IMR-90 (cell line): ENCODE measurements around the gene ZKSCAN5. TPM values are rescaled to one million over a fixed set of nuclear protein-coding genes. Genes with fewer than 3 reads are reported as not detected.

Source experiments
- ATAC-seq: fragments of 200-7000 bp; cut with Tn5 transposase; 2 replicates; pipeline ENCODE4 v1.9.1; 2020; ENCODE audit warnings: low read depth, mild to moderate bottlenecking, moderate library complexity
- BruUV-seq: library from RNA; stranded (reverse); fragments of 400-500 nt; replicated peaks from 2 replicates; lab custom pipeline; 2021; lab: Mats Ljungman, UMichigan
- CTCF ChIA-PET: fragments of 300-600 bp; formaldehyde crosslinking; extraction: SDS; loops from one replicate; lab custom pipeline; 2021; ENCODE audit warnings: antibody characterized with exemption; lab: Yijun Ruan, JAX
- POLR2A ChIA-PET: fragments of 300-600 bp; sonication (Branson Sonifier 250); formaldehyde crosslinking; loops from one replicate; lab custom pipeline; 2022; ENCODE audit warnings: antibody characterized with exemption; ENCODE audit not compliant: unreplicated experiment; lab: Charles Lee
- DNase-seq: peaks from one replicate; pipeline ENCODE4 v3.0.0; 2013
- H2AFZ ChIP-seq: replicated peaks from 2 replicates; pipeline ENCODE3; 2013; ENCODE audit warnings: low read length, mild to moderate bottlenecking; ENCODE audit not compliant: poor library complexity
- H2AK5ac ChIP-seq: 2 replicates; pipeline ENCODE4 v1.6.1; 2013; ENCODE audit warnings: low read depth, low read length, inconsistent platforms
- H2AK9ac ChIP-seq: replicated peaks from 2 replicates; pipeline ENCODE3; 2013; ENCODE audit warnings: mild to moderate bottlenecking, low read depth, low read length, moderate library complexity; ENCODE audit not compliant: poor library complexity
- H2BK120ac ChIP-seq: 2 replicates; pipeline ENCODE4 v1.6.1; 2013; ENCODE audit warnings: low read depth, low read length, inconsistent platforms
- H2BK15ac ChIP-seq: 3 replicates; pipeline ENCODE4 v1.6.1; 2013; ENCODE audit warnings: low read depth, low read length, inconsistent platforms
- H2BK20ac ChIP-seq: 2 replicates; pipeline ENCODE4 v1.6.1; 2013; ENCODE audit warnings: low read depth, mild to moderate bottlenecking, inconsistent platforms, low read length, moderate library complexity
- H2BK5ac ChIP-seq: 2 replicates; pipeline ENCODE4 v1.6.1; 2013; ENCODE audit warnings: mild to moderate bottlenecking, low read depth, low read length, inconsistent platforms; ENCODE audit not compliant: poor library complexity, severe bottlenecking
- H3K14ac ChIP-seq: replicated peaks from 2 replicates; pipeline ENCODE4 v1.6.1; 2013; ENCODE audit warnings: low read depth, low read length, inconsistent platforms
- H3K18ac ChIP-seq: 2 replicates; pipeline ENCODE4 v1.6.1; 2013; ENCODE audit warnings: low read depth, low read length, control low read depth
- H3K23ac ChIP-seq: 2 replicates; pipeline ENCODE4 v1.6.1; 2013; ENCODE audit warnings: low read depth, low read length, inconsistent platforms
- H3K27ac ChIP-seq: 2 replicates; pipeline ENCODE4 v1.5.1; 2013; ENCODE audit warnings: mild to moderate bottlenecking, control low read depth, low read length; ENCODE audit not compliant: insufficient read depth
- H3K27me3 ChIP-seq: 2 replicates; pipeline ENCODE4 v1.6.1; 2013; ENCODE audit warnings: low read length; ENCODE audit not compliant: control insufficient read depth, insufficient read depth
- H3K36me3 ChIP-seq: 2 replicates; pipeline ENCODE4 v1.6.1; 2013; ENCODE audit warnings: low read length, mixed read lengths; ENCODE audit not compliant: control insufficient read depth, insufficient read depth
- H3K4ac ChIP-seq: 2 replicates; pipeline ENCODE4 v1.6.1; 2013; ENCODE audit warnings: low read depth, low read length, inconsistent platforms
- H3K4me1 ChIP-seq: 2 replicates; pipeline ENCODE4 v1.6.1; 2013; ENCODE audit warnings: low read length, mixed read lengths; ENCODE audit not compliant: control insufficient read depth, insufficient read depth
- H3K4me2 ChIP-seq: 2 replicates; pipeline ENCODE4 v1.6.1; 2013; ENCODE audit warnings: low read depth, mild to moderate bottlenecking, control low read depth, low read length, moderate library complexity
- H3K4me3 ChIP-seq: 2 replicates; pipeline ENCODE4 v1.5.1; 2013; ENCODE audit warnings: low read depth, mild to moderate bottlenecking, control low read depth, low read length, moderate library complexity; ENCODE audit not compliant: insufficient read depth
- H3K56ac ChIP-seq: 2 replicates; pipeline ENCODE4 v1.6.1; 2013; ENCODE audit warnings: low read length, inconsistent platforms; ENCODE audit not compliant: insufficient read depth; ENCODE audit errors: extremely low read depth
- H3K79me1 ChIP-seq, 2 experiments: 2 replicates each; pipeline ENCODE4 v1.6.1; 2013; ENCODE audit warnings: low read length in 2 of 2, inconsistent platforms in 1 of 2, low read depth in 1 of 2
- H3K9ac ChIP-seq: 2 replicates; pipeline ENCODE4 v1.6.1; 2013; ENCODE audit warnings: low read depth, low read length, control low read depth
- H3K9me1 ChIP-seq: 2 replicates; pipeline ENCODE4 v1.6.1; 2013; ENCODE audit warnings: low read length, inconsistent platforms; ENCODE audit not compliant: insufficient read depth
- H3K9me3 ChIP-seq: 2 replicates; pipeline ENCODE4 v1.6.1; 2013; ENCODE audit warnings: low read length; ENCODE audit not compliant: control insufficient read depth, insufficient read depth
- H4K20me1 ChIP-seq: 2 replicates; pipeline ENCODE4 v1.6.1; 2013; ENCODE audit warnings: low read length, inconsistent platforms; ENCODE audit not compliant: insufficient read depth
- H4K5ac ChIP-seq: 2 replicates; pipeline ENCODE4 v1.6.1; 2013; ENCODE audit warnings: mild to moderate bottlenecking, low read depth, low read length, control low read depth
- H4K8ac ChIP-seq, 2 experiments: 2 replicates each; pipeline ENCODE4 v1.6.1; 2013; ENCODE audit warnings: low read depth in 2 of 2, low read length in 2 of 2, control low read depth in 1 of 2, inconsistent platforms in 1 of 2
- H4K91ac ChIP-seq: 2 replicates; pipeline ENCODE4 v1.6.1; 2013; ENCODE audit warnings: low read depth, low read length, inconsistent platforms; ENCODE audit not compliant: insufficient read depth
- BHLHE40 ChIP-seq: fragments of 150-350 bp; IDR thresholded peaks from 2 replicates; pipeline ENCODE4 v1.6.1; 2016; ENCODE audit warnings: mild to moderate bottlenecking, low read depth, low read length
- CEBPB ChIP-seq: IDR thresholded peaks from 2 replicates; pipeline ENCODE4 v1.6.1; 2012; ENCODE audit warnings: low read depth, low read length, improper control_type of control experiment
- CHD1 ChIP-seq: IDR thresholded peaks from 2 replicates; pipeline ENCODE4 v1.6.1; 2012; ENCODE audit warnings: low read depth, low read length, improper control_type of control experiment
- CTCF ChIP-seq: conservative IDR thresholded peaks from 2 replicates; pipeline ENCODE4 v1.5.1; 2012; ENCODE audit warnings: mild to moderate bottlenecking, low read depth, low read length, improper control_type of control experiment
- ELK1 ChIP-seq: fragments of 150-350 bp; IDR thresholded peaks from 2 replicates; pipeline ENCODE4 v1.6.1; 2016; ENCODE audit warnings: low read depth, mild to moderate bottlenecking, low read length, moderate library complexity, borderline replicate concordance
- MAFK ChIP-seq: IDR thresholded peaks from 2 replicates; pipeline ENCODE4 v1.6.1; 2012; ENCODE audit warnings: low read depth, low read length, improper control_type of control experiment
- MAZ ChIP-seq: IDR thresholded peaks from 2 replicates; pipeline ENCODE4 v1.6.1; 2012; ENCODE audit warnings: low read depth, mild to moderate bottlenecking, low read length, improper control_type of control experiment, moderate library complexity, borderline replicate concordance
- POLR2A ChIP-seq: IDR thresholded peaks from 2 replicates; pipeline ENCODE4 v1.6.1; 2012; ENCODE audit warnings: mild to moderate bottlenecking, low read depth, low read length
- RAD21 ChIP-seq: IDR thresholded peaks from 2 replicates; pipeline ENCODE4 v1.6.1; 2012; ENCODE audit warnings: low read length, improper control_type of control experiment
- RCOR1 ChIP-seq: IDR thresholded peaks from 2 replicates; pipeline ENCODE4 v1.6.1; 2012; ENCODE audit warnings: mild to moderate bottlenecking, low read length, improper control_type of control experiment; ENCODE audit not compliant: insufficient replicate concordance
- SMC3 ChIP-seq: fragments of 150-350 bp; IDR thresholded peaks from 2 replicates; pipeline ENCODE4 v1.6.1; 2016; ENCODE audit warnings: low read depth, mild to moderate bottlenecking, antibody characterized with exemption, low read length, moderate library complexity
- USF2 ChIP-seq: fragments of 150-350 bp; IDR thresholded peaks from 2 replicates; pipeline ENCODE4 v1.6.1; 2017; ENCODE audit warnings: mild to moderate bottlenecking, antibody characterized with exemption, low read length, low read depth
- WGBS, 2 experiments: methylation state at CpG; one replicate each; pipeline versions ENCODE4 v1.1.5 to v1.1.7; 2013; ENCODE audit warnings: missing lambda C conversion rate in 2 of 2; ENCODE audit not compliant: insufficient read length in 1 of 2; ENCODE audit errors: extremely low coverage in 2 of 2; 5-methylcytosine and 5-hydroxymethylcytosine counted together
- dilution Hi-C: fragments of 300-500 bp; cut with HindIII; formaldehyde crosslinking; loops from one replicate; pipeline ENCODE4 v1.14.3; 2018; ENCODE audit warnings: low sequenced_read_pairs; ENCODE audit not compliant: unreplicated experiment
- in situ Hi-C: fragments of 300-500 bp; cut with MboI; formaldehyde crosslinking; loops from 3 replicates; pipeline ENCODE4 v1.14.3; 2019; ENCODE audit warnings: low sequenced_read_pairs, inconsistent platforms, mixed read lengths
- intact Hi-C: fragments of 100-400 bp; cut with micrococcal nuclease; formaldehyde crosslinking; loops from 2 replicates; pipeline ENCODE4 v1.10.0; 2022
- polyA plus RNA-seq, 3 experiments: library from polyadenylated mRNA; depleted of rRNA; stranded (reverse); fragments of >200 nt; gene quantifications; 2 replicates each; pipeline ENCODE4 v1.2.3, GENCODE V29; 2012; ENCODE audit warnings: low replicate concordance in 1 of 3
- total RNA-seq: library from RNA; depleted of rRNA; stranded (reverse); fragments of >200 nt; gene quantifications from 2 replicates; pipeline ENCODE4 v1.2.3, GENCODE V29; 2012

The ZKSCAN5 gene
- total and polyA plus RNA-seq, 2 of the 4 experiments (the other 2 are of a cell fraction) = 5.5 to 16.3 TPM

- H3K27me3 ChIP-seq = no peaks in the 10 kb centered on the region
- no peak overlapping the region for H4K5ac ChIP-seq
- no peak overlapping the region for H2BK20ac ChIP-seq
- H3K4me2 ChIP-seq = no peak overlapping the region
- H2AK9ac ChIP-seq = no peak overlapping the region
- dilution Hi-C loops = no loop called here
- no CpG with 5 or more reads among the region's 3 CpGs for WGBS, 2 experiments
- no peaks in the 10 kb centered on the region for H3K9me3 ChIP-seq
- BruUV-seq = no TSS peak
- H3K18ac ChIP-seq = no peak overlapping the region
- TF ChIP-seq USF2 (no peak), POLR2A (no peak), BHLHE40 (no peak), SMC3 (no peak), RCOR1 (no peak), CHD1 (no peak), MAZ (no peak), MAFK (no peak), CTCF (no peak), CEBPB (no peak), ELK1 (no peak), RAD21 (no peak)
- ChIA-PET POLR2A (no interaction called here), CTCF (no interaction called here)
- no peak overlapping the region for H3K27ac ChIP-seq
- H3K9ac ChIP-seq = no peak overlapping the region
- no peak overlapping the region for H3K14ac ChIP-seq
- H2AFZ ChIP-seq = no peak overlapping the region
- in situ Hi-C loops = no loop called here
- no peak for ATAC-seq
- no peak overlapping the region for H2AK5ac ChIP-seq
- intact Hi-C loops = no loop called here
- no peak overlapping the region for H2BK15ac ChIP-seq
- H3K79me1 ChIP-seq = peaks cover 24 to 38% of the 10 kb centered on the region in 2 experiments
- no peak overlapping the region for H3K23ac ChIP-seq
- H4K91ac ChIP-seq = no peak overlapping the region
- H2BK5ac ChIP-seq = no peak overlapping the region
- no peaks in the 10 kb centered on the region; the same call in none of the 2 replicates for H3K9me1 ChIP-seq
- no peak overlapping the region for H4K8ac ChIP-seq
- H3K56ac ChIP-seq = no peak overlapping the region
- no peak overlapping the region for H3K4ac ChIP-seq
- H3K4me1 ChIP-seq = peaks cover 4% of the 10 kb centered on the region; the same call in 1 of the 2 replicates
- H3K4me3 ChIP-seq = no peak overlapping the region
- H4K20me1 ChIP-seq = peaks cover 9% of the 10 kb centered on the region
- DNase-seq = no peak
- H3K36me3 ChIP-seq = peaks cover 17% of the 10 kb centered on the region
- no peak overlapping the region for H2BK120ac ChIP-seq
These were observed 71.8 kb downstream of the ZKSCAN5 start for GRCh38 chr7:99576251-99576650.
